HEK293T (cell line): ENCODE results near the gene JARID2.

Source experiments
- CTCF ChIA-PET: fragments of 350-600 bp; formaldehyde crosslinking; extraction: SDS; loops from one replicate; lab custom pipeline; 2021; ENCODE audit warnings: antibody characterized with exemption, inconsistent platforms; lab: Yijun Ruan, JAX
- POLR2A ChIA-PET: fragments of 350-600 bp; formaldehyde crosslinking; extraction: SDS; loops from one replicate; lab custom pipeline; 2020; ENCODE audit warnings: antibody characterized with exemption, inconsistent platforms; lab: Yijun Ruan, JAX
- DNase-seq: peaks from one replicate; pipeline ENCODE4 v3.0.0; 2012; ENCODE audit warnings: mixed read lengths; ENCODE audit errors: extremely low spot score
- ARNT ChIP-seq: fragments of 450-650 bp; IDR thresholded peaks from 2 replicates; pipeline ENCODE4 v1.6.1; 2017; ENCODE audit warnings: mild to moderate bottlenecking
- BHLHE40 ChIP-seq: fragments of 450-650 bp; IDR thresholded peaks from 2 replicates; pipeline ENCODE4 v1.6.1; 2016; ENCODE audit warnings: mild to moderate bottlenecking, moderate library complexity, borderline replicate concordance
- CTBP1 ChIP-seq: fragments of 450-650 bp; IDR thresholded peaks from 2 replicates; pipeline ENCODE4 v1.6.1; 2016; ENCODE audit warnings: borderline replicate concordance
- ELF4 ChIP-seq: fragments of 450-650 bp; IDR thresholded peaks from 2 replicates; pipeline ENCODE4 v1.6.1; 2017; ENCODE audit warnings: antibody characterized with exemption
- FOXA1 ChIP-seq: fragments of 450-650 bp; IDR thresholded peaks from 2 replicates; pipeline ENCODE4 v1.6.1; 2016; ENCODE audit warnings: mild to moderate bottlenecking
- FOXK2 ChIP-seq: fragments of 450-650 bp; IDR thresholded peaks from 2 replicates; pipeline ENCODE4 v1.6.1; 2016; ENCODE audit warnings: mild to moderate bottlenecking
- FOXM1 ChIP-seq: fragments of 450-650 bp; IDR thresholded peaks from 2 replicates; pipeline ENCODE4 v1.6.1; 2017; ENCODE audit warnings: mild to moderate bottlenecking, borderline replicate concordance
- HDGF ChIP-seq: fragments of 450-650 bp; IDR thresholded peaks from 2 replicates; pipeline ENCODE4 v1.6.1; 2017; ENCODE audit warnings: antibody characterized with exemption, borderline replicate concordance
- L3MBTL2 ChIP-seq: fragments of 450-650 bp; conservative IDR thresholded peaks from 2 replicates; pipeline ENCODE4 v1.6.1; 2016; ENCODE audit warnings: mild to moderate bottlenecking
- LEF1 ChIP-seq: fragments of 450-650 bp; IDR thresholded peaks from 2 replicates; pipeline ENCODE4 v1.6.1; 2017; ENCODE audit warnings: mild to moderate bottlenecking, borderline replicate concordance
- NFRKB ChIP-seq: fragments of 450-650 bp; IDR thresholded peaks from 2 replicates; pipeline ENCODE4 v1.6.1; 2016; ENCODE audit warnings: mild to moderate bottlenecking, moderate library complexity
- SP1 ChIP-seq: fragments of 450-650 bp; IDR thresholded peaks from 2 replicates; pipeline ENCODE4 v1.6.1; 2017
- SUZ12 ChIP-seq: fragments of 450-650 bp; IDR thresholded peaks from 2 replicates; pipeline ENCODE4 v1.6.1; 2016; ENCODE audit warnings: mild to moderate bottlenecking
- TARDBP ChIP-seq: fragments of 450-650 bp; IDR thresholded peaks from 2 replicates; pipeline ENCODE4 v1.6.1; 2016
- ZNF384 ChIP-seq: fragments of 450-650 bp; IDR thresholded peaks from 2 replicates; pipeline ENCODE4 v1.6.1; 2016
- TF ChIP-seq, protein P1 (sequence below): fragments of 450-650 bp; IDR thresholded peaks from 2 replicates; pipeline ENCODE4 v1.6.1; 2016

The JARID2 gene

DNA sequence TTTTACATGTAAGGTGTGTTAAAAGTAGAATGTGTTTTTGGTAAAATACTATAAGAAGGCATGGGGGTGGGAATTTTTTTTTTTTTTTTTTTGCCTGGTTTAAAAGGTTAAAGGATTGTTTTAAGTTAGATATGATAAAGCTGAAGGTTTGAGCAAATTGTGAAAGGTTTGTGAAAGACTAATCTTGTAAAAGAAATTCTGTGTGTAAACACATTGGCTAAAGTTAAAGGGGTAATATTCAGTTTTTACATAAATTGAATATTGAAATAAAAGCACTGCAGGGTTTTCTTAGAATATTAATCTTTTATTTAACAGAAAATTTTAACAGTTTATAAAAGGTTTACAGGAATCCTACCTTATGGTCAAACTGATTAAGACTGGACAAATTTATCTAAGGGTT, 311.3 kb downstream of the JARID2 start:
- TF ChIP-seq TARDBP (no peak), FOXM1 (no peak), SP1 (no peak), CTBP1 (no peak), ARNT (no peak), SUZ12 (no peak), ELF4 (no peak), ZNF384 (no peak), FOXA1 (no peak), LEF1 (no peak), NFRKB (no peak)
- TF ChIP-seq, protein P1, sequence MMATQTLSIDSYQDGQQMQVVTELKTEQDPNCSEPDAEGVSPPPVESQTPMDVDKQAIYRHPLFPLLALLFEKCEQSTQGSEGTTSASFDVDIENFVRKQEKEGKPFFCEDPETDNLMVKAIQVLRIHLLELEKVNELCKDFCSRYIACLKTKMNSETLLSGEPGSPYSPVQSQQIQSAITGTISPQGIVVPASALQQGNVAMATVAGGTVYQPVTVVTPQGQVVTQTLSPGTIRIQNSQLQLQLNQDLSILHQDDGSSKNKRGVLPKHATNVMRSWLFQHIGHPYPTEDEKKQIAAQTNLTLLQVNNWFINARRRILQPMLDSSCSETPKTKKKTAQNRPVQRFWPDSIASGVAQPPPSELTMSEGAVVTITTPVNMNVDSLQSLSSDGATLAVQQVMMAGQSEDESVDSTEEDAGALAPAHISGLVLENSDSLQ, result no peak
- CTCF ChIA-PET, result interaction anchor here (0.5 kb wide), 1 partner anchor 321 kb away, joined by 3 read pairs; no protein-coding TSS in a partner anchor
- POLR2A ChIA-PET, result no interaction called here
- no peak for DNase-seq

DNA sequence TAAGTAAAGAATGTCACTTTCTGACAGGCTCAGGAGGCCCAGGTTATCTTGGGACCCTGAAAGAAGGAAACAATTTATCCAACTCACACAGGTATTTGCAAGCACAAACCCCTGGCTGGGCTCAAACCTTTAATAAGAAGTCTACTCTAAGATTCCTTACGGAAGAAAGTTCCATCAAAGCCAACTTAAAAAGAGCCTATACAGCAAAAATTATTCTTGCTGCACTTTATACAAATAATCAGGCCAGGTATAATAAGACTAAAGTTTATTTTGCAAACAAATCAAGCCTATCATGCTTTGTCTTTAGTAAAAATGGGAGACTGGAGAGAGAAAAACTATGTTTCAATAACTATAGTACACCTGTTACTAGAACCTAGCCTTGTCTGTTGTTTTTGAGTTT, 314.8 kb downstream of the JARID2 start:
- TF ChIP-seq TARDBP (no peak), FOXM1 (no peak), HDGF (no peak), LEF1 (no peak), ARNT (no peak), L3MBTL2 (no peak), ZNF384 (no peak), FOXK2 (no peak), FOXA1 (no peak), SP1 (no peak), SUZ12 (no peak), CTBP1 (no peak), ELF4 (no peak), BHLHE40 (no peak)
- TF ChIP-seq, protein P1, result no peak
- no peak for DNase-seq
- POLR2A ChIA-PET, result no interaction called here
- CTCF ChIA-PET, result no interaction called here

DNA sequence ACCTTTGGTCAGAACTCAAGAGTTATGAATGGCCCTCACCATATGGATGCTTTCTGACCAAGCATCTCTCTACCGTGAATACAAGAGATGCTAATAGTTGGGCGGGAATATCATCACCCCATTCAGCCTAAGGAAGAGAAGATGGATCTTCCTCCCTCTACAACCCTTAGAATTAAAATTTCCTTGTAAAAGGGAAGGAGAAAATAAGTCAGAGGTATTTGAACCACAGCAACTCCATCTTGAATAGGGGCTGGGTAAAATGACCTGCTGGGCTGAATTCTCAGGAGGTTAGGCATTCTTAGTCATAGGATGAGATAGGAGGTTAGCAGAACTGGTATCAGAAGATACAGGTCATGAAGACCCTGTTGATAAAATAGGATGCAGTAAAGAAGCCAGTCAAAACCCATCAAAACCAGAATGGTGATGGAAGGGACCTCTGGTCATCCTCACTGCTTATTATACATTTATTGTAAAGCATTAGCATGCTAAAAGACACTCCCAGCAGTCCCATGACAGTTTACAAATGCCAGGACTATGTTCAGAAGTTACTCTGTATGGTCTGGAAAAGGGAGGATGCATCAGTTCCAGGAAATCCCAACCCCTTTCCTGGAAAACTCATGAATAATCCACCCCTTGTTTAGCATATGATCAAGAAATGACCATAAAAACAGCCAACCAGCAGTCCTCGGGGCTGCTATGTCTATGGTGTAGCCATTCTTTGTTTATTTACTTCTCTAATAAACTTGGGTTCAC, 315.8 kb downstream of the JARID2 start:
- TF ChIP-seq LEF1 (no peak), ZNF384 (no peak), L3MBTL2 (no peak), FOXA1 (no peak), ARNT (no peak), ELF4 (no peak), FOXK2 (no peak), BHLHE40 (no peak), NFRKB (no peak), TARDBP (no peak)
- TF ChIP-seq, protein P1, result no peak
- CTCF ChIA-PET, result interaction anchor here (0.7 kb wide), 1 partner anchor 418 kb away, joined by 3 read pairs; no protein-coding TSS in a partner anchor
- no peak for DNase-seq
- POLR2A ChIA-PET, result no interaction called here

- TF ChIP-seq NFRKB (no peak), CTBP1 (no peak)
- TF ChIP-seq, protein P1, result no peak
- ChIA-PET CTCF (no interaction called here), POLR2A (no interaction called here)
- DNase-seq, result no peak
Observed at GRCh38 chr6:15562977-15563376, 317.1 kb downstream of the JARID2 start.

DNA sequence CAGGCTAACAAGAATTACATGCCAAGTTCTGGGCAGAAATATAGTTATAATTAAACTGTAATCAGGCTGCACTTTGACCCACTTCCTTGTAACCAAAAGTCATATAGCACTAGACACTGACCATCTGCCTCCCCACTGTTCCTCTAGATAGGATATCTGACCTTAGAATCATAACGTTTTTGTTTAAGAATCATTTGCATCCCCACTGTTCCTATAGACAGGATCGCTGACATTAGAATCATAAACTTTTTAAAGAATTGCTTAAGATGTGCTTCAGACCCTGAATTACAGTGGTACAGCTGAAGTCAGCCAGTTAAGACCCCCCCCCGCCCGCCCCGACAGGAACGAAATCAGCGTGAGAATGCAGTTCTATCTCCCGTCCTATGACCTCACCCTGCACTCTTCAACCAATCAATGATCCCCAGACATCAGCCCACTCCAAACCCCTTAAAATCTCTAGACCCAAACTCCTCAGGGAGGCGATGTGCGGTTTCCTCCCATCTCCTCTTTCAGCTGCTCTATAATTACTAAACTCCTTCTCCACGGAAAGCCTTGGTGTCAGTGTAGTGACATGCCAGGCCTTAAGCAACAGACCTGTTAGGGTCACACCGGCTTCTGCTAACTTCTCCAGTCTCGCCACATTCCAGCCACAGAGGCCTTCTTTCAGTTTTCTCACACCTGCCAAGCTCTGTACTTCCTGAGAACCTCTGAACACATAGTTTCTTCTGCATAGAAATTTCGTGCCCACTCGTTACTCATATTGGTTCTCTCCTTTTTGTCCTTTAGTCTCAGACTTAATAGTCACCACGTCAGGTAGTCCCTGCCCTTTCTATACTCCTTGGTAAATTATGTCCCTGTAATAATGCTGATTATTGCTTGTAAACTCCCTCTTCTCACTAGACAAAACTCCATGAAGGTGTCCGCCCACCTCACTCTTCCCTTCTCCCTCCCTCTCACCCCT, 323.4 kb downstream of the JARID2 start:
- no peak for TF ChIP-seq CTBP1
- no peak for TF ChIP-seq FOXA1
- no peak for TF ChIP-seq L3MBTL2
- no peak for TF ChIP-seq FOXK2
- no peak for TF ChIP-seq ZNF384
- no peak for TF ChIP-seq SUZ12
- TF ChIP-seq ELF4, result no peak
- TF ChIP-seq BHLHE40, result no peak
- TF ChIP-seq ARNT, result no peak
- TF ChIP-seq HDGF, result no peak
- TF ChIP-seq, protein P1, result no peak
- no peak for TF ChIP-seq NFRKB
- TF ChIP-seq FOXM1, result no peak
- no peak for TF ChIP-seq TARDBP
- TF ChIP-seq LEF1, result no peak
- TF ChIP-seq SP1, result no peak
- DNase-seq, result no peak
- CTCF ChIA-PET, result no interaction called here
- POLR2A ChIA-PET, result no interaction called here
